Measurements from ENCODE around the gene TRMT11. TPM values are rescaled to one million over a fixed set of nuclear protein-coding genes. Genes with fewer than 3 reads are reported as not detected.

The TRMT11 gene
- total and polyA plus RNA-seq, 10 of the 15 experiments (the other 5 are each of a cell fraction or from before 2014, with no cell fraction given): 34.0 to 81.1 (median 43.7) TPM

- in situ Hi-C loops (cut with MboI): no loop called here
- no peak for TF ChIP-seq BMI1 (IDR thresholded peaks at IDR 0.05; ENCODE audit: borderline replicate concordance)
- TF ChIP-seq SRF (IDR thresholded peaks at IDR 0.05; ENCODE audit: low read depth in 2 of 2, low read length in 2 of 2): no peak
- TF ChIP-seq EGR1 (IDR thresholded peaks at IDR 0.05; ENCODE audit: borderline replicate concordance in 1 of 2, low read depth in 2 of 2, low read length in 2 of 2): no peak
- TF ChIP-seq, protein P1, sequence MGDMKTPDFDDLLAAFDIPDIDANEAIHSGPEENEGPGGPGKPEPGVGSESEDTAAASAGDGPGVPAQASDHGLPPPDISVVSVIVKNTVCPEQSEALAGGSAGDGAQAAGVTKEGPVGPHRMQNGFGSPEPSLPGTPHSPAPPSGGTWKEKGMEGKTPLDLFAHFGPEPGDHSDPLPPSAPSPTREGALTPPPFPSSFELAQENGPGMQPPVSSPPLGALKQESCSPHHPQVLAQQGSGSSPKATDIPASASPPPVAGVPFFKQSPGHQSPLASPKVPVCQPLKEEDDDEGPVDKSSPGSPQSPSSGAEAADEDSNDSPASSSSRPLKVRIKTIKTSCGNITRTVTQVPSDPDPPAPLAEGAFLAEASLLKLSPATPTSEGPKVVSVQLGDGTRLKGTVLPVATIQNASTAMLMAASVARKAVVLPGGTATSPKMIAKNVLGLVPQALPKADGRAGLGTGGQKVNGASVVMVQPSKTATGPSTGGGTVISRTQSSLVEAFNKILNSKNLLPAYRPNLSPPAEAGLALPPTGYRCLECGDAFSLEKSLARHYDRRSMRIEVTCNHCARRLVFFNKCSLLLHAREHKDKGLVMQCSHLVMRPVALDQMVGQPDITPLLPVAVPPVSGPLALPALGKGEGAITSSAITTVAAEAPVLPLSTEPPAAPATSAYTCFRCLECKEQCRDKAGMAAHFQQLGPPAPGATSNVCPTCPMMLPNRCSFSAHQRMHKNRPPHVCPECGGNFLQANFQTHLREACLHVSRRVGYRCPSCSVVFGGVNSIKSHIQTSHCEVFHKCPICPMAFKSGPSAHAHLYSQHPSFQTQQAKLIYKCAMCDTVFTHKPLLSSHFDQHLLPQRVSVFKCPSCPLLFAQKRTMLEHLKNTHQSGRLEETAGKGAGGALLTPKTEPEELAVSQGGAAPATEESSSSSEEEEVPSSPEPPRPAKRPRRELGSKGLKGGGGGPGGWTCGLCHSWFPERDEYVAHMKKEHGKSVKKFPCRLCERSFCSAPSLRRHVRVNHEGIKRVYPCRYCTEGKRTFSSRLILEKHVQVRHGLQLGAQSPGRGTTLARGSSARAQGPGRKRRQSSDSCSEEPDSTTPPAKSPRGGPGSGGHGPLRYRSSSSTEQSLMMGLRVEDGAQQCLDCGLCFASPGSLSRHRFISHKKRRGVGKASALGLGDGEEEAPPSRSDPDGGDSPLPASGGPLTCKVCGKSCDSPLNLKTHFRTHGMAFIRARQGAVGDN (IDR thresholded peaks at IDR 0.05): no peak
- TF ChIP-seq CHD1 (IDR thresholded peaks at IDR 0.05; ENCODE audit: low read depth, low read length): no peak
- no peak for TF ChIP-seq MAX (IDR thresholded peaks at IDR 0.05; ENCODE audit: low read depth, low read length)
- TF ChIP-seq RELA (IDR thresholded peaks at IDR 0.05; ENCODE audit: borderline replicate concordance, partially characterized antibody): no peak
- no peak for TF ChIP-seq JUND (IDR thresholded peaks at IDR 0.05; ENCODE audit: low read depth, low read length)
- TF ChIP-seq KDM1A (IDR thresholded peaks at IDR 0.05; ENCODE audit: borderline replicate concordance): no peak
- TF ChIP-seq ZBTB4 (CRISPR knock-in tag; IDR thresholded peaks at IDR 0.05): no peak
- TF ChIP-seq E2F8 (IDR thresholded peaks at IDR 0.05; ENCODE audit: low read depth, partially characterized antibody): no peak
These were observed 69.1 kb downstream of the TRMT11 start for GRCh38 chr6:126055449-126055848.

More at GRCh38 chr6:126055449-126055848, 69.1 kb downstream of the TRMT11 start:
- H3K9me3 ChIP-seq (replicated peaks; ENCODE audit: control insufficient read depth, insufficient read depth, low read length): no peaks in the 10 kb centered on the region
- peaks cover 0 to 3% of the 10 kb centered on the region in 2 experiments; a peak in 2 of 4 replicates for H3K36me3 ChIP-seq (ENCODE audit: control insufficient read depth in 2 of 2, insufficient read depth in 2 of 2, low read length in 1 of 2)
- ChIA-PET CTCF (no interaction called here), RAD21 (ENCODE audit: unreplicated experiment) (no interaction called here), SMC1A (ENCODE audit: uncharacterized antibody, unreplicated experiment) (interaction anchor here (0.7 to 1.0 kb wide), 2 partner anchors 28 to 60 kb away, joined by 3 read pairs; no protein-coding TSS in a partner anchor), POLR2A (no interaction called here)
- H3K9ac ChIP-seq (ENCODE audit: control insufficient read depth, insufficient read depth, low read length): no peak overlapping the region
- WGBS (ENCODE audit: insufficient coverage, insufficient replicate concordance, low lambda C conversion rate, missing lambda C conversion rate): 100% methylated on average over 4 of the region's 4 CpGs
- no peak overlapping the region for H3K4me3 ChIP-seq
- FAIRE-seq: no peak
- H3K27ac ChIP-seq (ENCODE audit: control insufficient read depth, insufficient read depth): no peak overlapping the region
- no TSS peak for BruUV-seq (replicated peaks)
- H3K27me3 ChIP-seq (replicated peaks in 1 of 2; ENCODE audit: control insufficient read depth in 2 of 2, insufficient read depth in 2 of 2, low read length in 1 of 2): no peaks in the 10 kb centered on the region
- no peak for DNase-seq (ENCODE audit: low read depth, low spot score)
- no peak overlapping the region for H3K4me2 ChIP-seq (ENCODE audit: control insufficient read depth, insufficient read depth)
- no peaks in the 10 kb centered on the region for H4K20me1 ChIP-seq (ENCODE audit: control insufficient read depth, insufficient read depth)
- H3K4me1 ChIP-seq (ENCODE audit: control insufficient read depth, insufficient read depth, low read length): no peaks in the 10 kb centered on the region
- ATAC-seq: no peak
- H3K79me2 ChIP-seq (ENCODE audit: control insufficient read depth, insufficient read depth, low read length): no peaks in the 10 kb centered on the region
- intact Hi-C loops (cut with micrococcal nuclease; ENCODE audit: unreplicated experiment): no loop called here
- no peak overlapping the region for H2AFZ ChIP-seq (ENCODE audit: control insufficient read depth, low read depth, low read length)
